Activated CD4-positive, alpha-beta T cell treated with anti-CD3 and anti-CD28 coated beads, Interleukin-2, amount 10 ng/mL, durations not matched to agents 7 days and 5 days (primary cell): Measurements from ENCODE around the gene MTMR12. TPM values are rescaled to one million over a fixed set of nuclear protein-coding genes. Genes with fewer than 3 reads are reported as not detected.
"Not testable (repeated sequence)": the region's sequence is repeated elsewhere in the genome, so short reads cannot be mapped to it uniquely, and the experiment has no call there.

Source experiments
- CTCF ChIA-PET: fragments of 350-600 bp; sonication (Branson Sonifier 250); formaldehyde crosslinking; loops from one replicate; lab custom pipeline; 2021; ENCODE audit warnings: antibody characterized with exemption; lab: Charles Lee
- POLR2A ChIA-PET: fragments of 350-600 bp; sonication (Branson Sonifier 250); formaldehyde crosslinking; loops from one replicate; lab custom pipeline; 2021; ENCODE audit warnings: antibody characterized with exemption; lab: Charles Lee
- DNase-seq: peaks from one replicate; pipeline ENCODE4 v3.0.0-alpha.2; 2020
- H3K27ac Mint-ChIP-seq: one replicate; pipeline ENCODE4 v1.8.0; 2021; ENCODE audit warnings: mild to moderate bottlenecking, moderate library complexity, mixed read lengths
- H3K27me3 Mint-ChIP-seq: one replicate; pipeline ENCODE4 v1.8.0; 2021; ENCODE audit warnings: mixed read lengths
- H3K36me3 Mint-ChIP-seq: one replicate; pipeline ENCODE4 v1.8.0; 2021; ENCODE audit warnings: low read depth, mixed read lengths
- H3K4me1 Mint-ChIP-seq: one replicate; pipeline ENCODE4 v1.8.0; 2021; ENCODE audit warnings: mixed read lengths
- H3K4me3 Mint-ChIP-seq: one replicate; pipeline ENCODE4 v1.8.0; 2021; ENCODE audit warnings: mild to moderate bottlenecking, moderate library complexity, mixed read lengths
- H3K9me3 Mint-ChIP-seq: one replicate; pipeline ENCODE4 v1.8.0; 2021; ENCODE audit warnings: mixed read lengths
- total RNA-seq, 2 experiments: library from RNA; stranded (reverse); gene quantifications; one replicate each; pipeline ENCODE4 v1.2.3, GENCODE V29; 2021

Gene MTMR12
- total RNA-seq, 2 experiments from 2014 or later: 24.3 to 29.1 TPM

DNA sequence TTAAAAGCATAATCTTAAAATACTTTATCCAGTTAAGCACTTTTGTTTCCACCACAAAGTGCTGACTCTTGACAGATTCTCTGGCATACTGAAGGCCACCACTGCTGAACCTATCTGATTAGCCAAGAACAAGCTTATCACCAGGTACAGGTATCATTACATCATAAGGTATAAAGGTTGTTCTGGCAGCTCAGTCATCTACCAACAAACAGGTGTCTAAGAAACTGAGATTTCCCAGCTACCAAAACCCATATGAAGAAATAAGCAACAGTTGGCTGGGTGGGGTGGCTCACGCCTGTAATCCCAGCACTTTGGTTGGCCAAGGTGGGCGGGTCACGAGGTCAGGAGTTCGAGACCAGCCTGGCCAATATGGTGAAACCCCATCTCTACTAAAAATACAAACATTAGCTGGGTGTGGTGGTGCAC lies 5.0 kb downstream of the MTMR12 start:
- ChIA-PET POLR2A (no interaction called here), CTCF (interaction anchor here (0.8 to 2.4 kb wide), 3 partner anchors 10 to 76 kb away, joined by 3 to 8 read pairs (median 5); no protein-coding TSS in a partner anchor)
- Mint-ChIP-seq H3K36me3 (peaks cover 42% of the 10 kb centered on the region), H3K4me1 (peaks cover 55% of the 10 kb centered on the region), H3K9me3 (no peaks in the 10 kb centered on the region), H3K27ac (no peak overlapping the region), H3K4me3 (no peak overlapping the region), H3K27me3 (no peaks in the 10 kb centered on the region)
- no peak for DNase-seq

DNA sequence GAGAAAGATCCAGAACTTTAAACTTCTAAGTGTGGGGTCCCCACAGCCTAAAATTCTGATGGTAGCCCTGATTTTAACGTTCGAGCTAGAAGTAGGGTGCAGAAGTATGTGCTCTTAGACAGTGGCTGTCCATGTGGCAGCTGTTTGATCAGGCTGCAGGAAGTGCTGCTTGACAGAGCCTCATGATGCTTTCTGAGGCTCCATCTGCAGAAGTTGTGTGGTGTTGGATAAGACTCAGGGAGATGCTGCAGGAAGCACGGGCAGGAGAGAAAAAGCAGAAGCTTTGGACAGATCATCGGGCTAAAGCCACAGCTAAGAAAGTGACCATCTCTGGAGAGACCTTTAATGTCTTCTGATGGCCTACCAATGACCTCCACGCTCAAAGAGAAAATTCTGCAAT lies 8.1 kb downstream of the MTMR12 start:
- Mint-ChIP-seq H3K27me3 (no peaks in the 10 kb centered on the region), H3K4me1 (peaks cover 37% of the 10 kb centered on the region), H3K4me3 (no peak overlapping the region), H3K27ac (peak overlapping the region; percentile 3), H3K9me3 (no peaks in the 10 kb centered on the region), H3K36me3 (peaks cover 28% of the 10 kb centered on the region)
- DNase-seq: no peak
- POLR2A ChIA-PET: no interaction called here
- CTCF ChIA-PET: interaction anchor here (2.1 kb wide), 1 partner anchor 10 kb away, joined by 8 read pairs; no protein-coding TSS in a partner anchor

DNA sequence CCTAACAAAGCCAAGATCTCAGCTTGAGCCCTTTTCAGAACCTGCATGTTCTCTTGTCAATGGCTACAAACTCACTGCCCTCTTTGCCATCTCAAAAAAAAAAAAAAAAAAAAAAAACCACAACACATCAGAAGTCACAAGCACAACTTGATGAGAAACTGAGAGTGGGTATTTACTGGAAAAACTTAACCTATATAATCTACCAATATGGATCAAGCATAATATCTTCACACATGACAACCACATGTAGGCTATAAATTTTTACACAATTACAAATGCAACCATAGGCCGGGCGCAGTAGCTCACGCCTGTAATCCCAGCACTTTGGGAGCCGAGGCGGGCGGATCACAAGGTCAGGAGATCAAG lies 9.0 kb downstream of the MTMR12 start:
- Mint-ChIP-seq H3K9me3 (no peaks in the 10 kb centered on the region), H3K4me3 (no peak overlapping the region), H3K36me3 (peaks cover 21% of the 10 kb centered on the region), H3K27ac (no peak overlapping the region), H3K27me3 (no peaks in the 10 kb centered on the region), H3K4me1 (peaks cover 35% of the 10 kb centered on the region)
- POLR2A ChIA-PET: no interaction called here
- no peak for DNase-seq
- CTCF ChIA-PET: interaction anchor here (0.6 to 0.7 kb wide), 2 partner anchors 10 to 14 kb away, joined by 3 to 4 read pairs; no protein-coding TSS in a partner anchor

DNA sequence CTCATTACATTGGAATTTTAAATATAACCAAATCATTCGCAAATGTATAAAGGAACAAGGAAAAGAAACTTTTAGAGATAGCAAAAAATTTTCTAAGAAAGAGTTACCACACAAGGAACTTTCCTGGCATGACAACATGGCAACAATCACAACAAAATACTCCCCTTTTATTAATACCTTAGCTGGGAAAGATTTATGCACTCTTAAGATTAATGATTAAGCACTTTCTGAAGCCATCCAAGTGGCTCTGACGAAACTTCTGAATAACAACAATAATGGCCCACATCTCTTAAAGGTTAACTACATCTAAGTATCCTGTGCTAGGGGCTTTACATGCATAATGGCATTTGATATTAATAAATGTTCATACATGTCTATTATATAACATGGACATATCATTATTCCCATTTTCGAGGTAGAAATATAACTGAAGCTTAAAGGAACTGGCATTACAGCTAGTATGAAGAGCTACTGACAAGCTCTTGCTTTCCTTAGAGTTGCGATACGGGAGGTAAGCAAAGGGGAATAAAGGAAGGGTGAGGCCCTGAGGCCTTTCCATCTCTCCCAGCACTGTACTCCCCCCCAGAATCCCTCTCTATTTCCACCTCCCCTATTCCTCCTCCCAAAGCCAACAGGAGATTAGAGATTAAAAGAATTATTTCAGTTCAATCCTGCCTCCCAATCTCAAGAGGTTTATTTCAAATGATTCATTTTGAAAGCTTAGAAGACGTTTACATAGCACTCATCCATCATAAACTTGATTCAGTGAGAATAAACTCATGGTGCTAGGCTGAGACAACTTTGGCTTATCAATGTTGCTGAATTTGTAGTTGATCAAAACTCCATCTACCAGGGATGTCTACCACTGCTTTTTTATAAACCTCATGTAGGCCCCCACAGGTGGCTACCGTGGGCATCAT lies 9.6 kb downstream of the MTMR12 start:
- peaks cover 18% of the 10 kb centered on the region for H3K36me3 Mint-ChIP-seq
- H3K4me3 Mint-ChIP-seq: no peak overlapping the region
- POLR2A ChIA-PET: no interaction called here
- no peaks in the 10 kb centered on the region for H3K9me3 Mint-ChIP-seq
- H3K27ac Mint-ChIP-seq: no peak overlapping the region
- DNase-seq: no peak
- peaks cover 37% of the 10 kb centered on the region for H3K4me1 Mint-ChIP-seq
- H3K27me3 Mint-ChIP-seq: no peaks in the 10 kb centered on the region
- CTCF ChIA-PET: no interaction called here

DNA sequence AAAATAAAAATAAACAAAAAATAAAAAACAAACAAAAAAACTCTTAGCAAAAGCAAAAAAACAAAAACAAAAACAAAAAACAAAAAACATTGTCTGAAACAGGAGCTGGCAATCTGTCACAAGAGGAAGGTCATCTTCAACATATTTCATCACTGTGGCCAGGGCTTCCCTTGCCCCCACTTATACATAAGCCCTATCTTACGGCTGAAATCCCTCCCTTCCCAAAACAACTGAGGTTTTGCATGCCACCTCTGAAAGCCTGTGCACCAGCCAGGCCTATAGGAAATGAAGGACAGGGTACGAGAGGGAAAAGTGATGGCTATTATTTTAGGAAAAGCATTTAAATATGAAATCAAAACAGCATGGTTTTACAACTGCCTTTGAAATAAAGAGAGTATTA lies 10.8 kb downstream of the MTMR12 start:
- Mint-ChIP-seq H3K27me3 (no peaks in the 10 kb centered on the region), H3K36me3 (peaks cover 16% of the 10 kb centered on the region), H3K9me3 (no peaks in the 10 kb centered on the region), H3K4me3 (no peak overlapping the region), H3K27ac (no peak overlapping the region), H3K4me1 (peaks cover 47% of the 10 kb centered on the region)
- DNase-seq: no peak
- ChIA-PET POLR2A (interaction anchor here (0.6 kb wide), 1 partner anchor 15 kb away, joined by 4 read pairs; no protein-coding TSS in a partner anchor), CTCF (interaction anchor here (0.6 kb wide), 1 partner anchor 173 kb away, joined by 3 read pairs; no protein-coding TSS in a partner anchor)

DNA sequence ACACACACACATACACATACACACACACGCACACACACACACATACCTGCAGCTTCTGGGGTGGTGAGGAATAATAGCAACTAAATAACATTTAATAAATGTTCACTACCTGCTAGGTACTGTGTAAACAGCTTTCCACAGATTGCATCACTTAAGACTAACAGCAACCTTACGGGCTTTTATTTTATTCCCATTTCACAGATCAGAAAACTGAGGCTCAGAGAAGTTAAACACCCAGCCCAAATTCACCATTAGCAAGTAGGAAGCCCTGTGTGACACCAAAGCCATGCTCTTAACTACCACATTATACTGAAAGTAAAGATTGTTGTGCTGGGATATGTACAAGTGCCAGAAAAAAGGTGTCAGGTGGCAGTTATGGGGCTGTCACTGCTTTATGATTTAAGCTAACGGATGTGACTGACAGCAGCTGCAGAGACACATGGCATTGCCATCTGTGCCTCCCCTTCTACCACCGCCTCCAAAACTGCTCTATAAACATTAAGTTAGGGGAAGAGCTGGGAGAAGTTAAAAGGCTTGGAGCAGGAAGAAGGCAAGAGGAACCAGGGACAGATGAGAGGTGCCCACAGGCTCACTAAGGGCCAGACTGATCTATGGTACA lies 13.6 kb downstream of the MTMR12 start:
- no peaks in the 10 kb centered on the region for H3K27me3 Mint-ChIP-seq
- no peak overlapping the region for H3K4me3 Mint-ChIP-seq
- ChIA-PET POLR2A (no interaction called here), CTCF (interaction anchor here (0.5 to 1.6 kb wide), 4 partner anchors 15 to 52 kb away, joined by 4 to 7 read pairs (median 4); no protein-coding TSS in a partner anchor)
- peaks cover 18% of the 10 kb centered on the region for H3K36me3 Mint-ChIP-seq
- no peaks in the 10 kb centered on the region for H3K9me3 Mint-ChIP-seq
- peaks cover 33% of the 10 kb centered on the region for H3K4me1 Mint-ChIP-seq
- no peak overlapping the region for H3K27ac Mint-ChIP-seq
- DNase-seq: no peak

DNA sequence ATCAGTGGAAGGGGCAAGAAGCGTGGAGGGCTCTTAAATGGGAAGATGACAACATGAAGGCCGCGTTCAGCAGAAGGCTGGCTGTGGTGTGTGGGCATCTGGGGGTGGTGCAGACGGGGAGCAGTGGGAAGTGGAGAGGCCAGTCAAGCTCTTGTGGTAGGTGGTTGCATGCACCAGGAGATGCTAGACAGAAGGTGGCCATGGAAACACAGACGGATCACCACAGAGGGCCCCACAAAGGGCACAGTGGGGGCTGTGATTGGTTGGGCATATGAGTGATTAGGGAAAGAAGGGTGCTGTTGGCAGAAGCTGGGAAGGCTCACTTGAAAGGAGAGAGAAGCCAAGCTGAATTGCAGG lies 14.7 kb downstream of the MTMR12 start:
- CTCF ChIA-PET: interaction anchor here (0.7 to 1.8 kb wide), 6 partner anchors 9 to 45 kb away, joined by 4 to 8 read pairs (median 4); no protein-coding TSS in a partner anchor
- H3K4me1 Mint-ChIP-seq: peaks cover 26% of the 10 kb centered on the region
- no peak overlapping the region for H3K4me3 Mint-ChIP-seq
- POLR2A ChIA-PET: no interaction called here
- H3K27me3 Mint-ChIP-seq: no peaks in the 10 kb centered on the region
- no peak overlapping the region for H3K27ac Mint-ChIP-seq
- no peak for DNase-seq
- H3K36me3 Mint-ChIP-seq: peaks cover 28% of the 10 kb centered on the region
- H3K9me3 Mint-ChIP-seq: peaks cover 2% of the 10 kb centered on the region

DNA sequence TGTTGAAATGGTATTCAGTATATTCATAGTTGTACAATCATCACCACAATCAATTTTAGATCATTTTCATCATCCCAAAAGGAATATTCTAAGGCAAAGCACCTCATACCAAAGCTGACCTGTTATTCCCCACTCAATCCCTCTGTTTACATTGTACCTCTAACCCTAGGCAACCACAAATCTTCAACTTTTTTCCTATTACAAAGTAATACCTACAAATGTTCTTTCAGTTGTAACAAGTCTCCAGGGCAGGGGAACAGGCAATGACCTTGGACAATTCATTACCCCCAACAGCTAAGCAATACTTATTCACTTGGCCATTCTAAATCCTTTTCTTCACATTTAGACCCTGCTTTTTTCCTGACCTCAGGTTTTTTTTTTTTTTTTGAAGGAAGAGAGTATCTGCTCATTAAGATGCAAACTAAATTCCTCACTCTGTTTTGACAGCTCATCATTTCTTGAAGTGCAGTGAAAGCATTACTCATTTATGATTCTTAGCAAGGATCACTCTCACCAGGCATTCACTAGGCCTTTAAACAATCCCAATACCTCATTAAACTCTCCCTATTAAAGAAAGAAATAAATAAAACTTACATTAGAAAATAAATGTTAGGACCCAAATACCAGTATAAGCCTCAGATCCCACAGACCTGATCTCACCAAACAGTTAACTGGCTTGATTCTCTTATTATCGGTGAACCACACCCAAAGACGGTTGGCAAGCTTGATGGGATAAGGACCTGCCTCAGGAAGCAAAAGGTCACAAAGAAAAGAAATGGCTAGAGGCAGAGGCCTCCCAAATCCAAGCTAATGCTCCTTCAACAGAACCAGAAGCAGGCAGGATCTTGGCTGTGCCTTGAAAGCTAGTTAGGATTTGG lies 15.3 kb downstream of the MTMR12 start:
- peaks cover 2% of the 10 kb centered on the region for H3K9me3 Mint-ChIP-seq
- no peak for DNase-seq
- ChIA-PET CTCF (interaction anchor here (0.6 to 1.8 kb wide), 7 partner anchors 9 to 122 kb away, joined by 3 to 8 read pairs (median 4); no protein-coding TSS in a partner anchor), POLR2A (no interaction called here)
- no peaks in the 10 kb centered on the region for H3K27me3 Mint-ChIP-seq
- peaks cover 34% of the 10 kb centered on the region for H3K36me3 Mint-ChIP-seq
- peaks cover 24% of the 10 kb centered on the region for H3K4me1 Mint-ChIP-seq
- no peak overlapping the region for H3K4me3 Mint-ChIP-seq
- no peak overlapping the region for H3K27ac Mint-ChIP-seq

DNA sequence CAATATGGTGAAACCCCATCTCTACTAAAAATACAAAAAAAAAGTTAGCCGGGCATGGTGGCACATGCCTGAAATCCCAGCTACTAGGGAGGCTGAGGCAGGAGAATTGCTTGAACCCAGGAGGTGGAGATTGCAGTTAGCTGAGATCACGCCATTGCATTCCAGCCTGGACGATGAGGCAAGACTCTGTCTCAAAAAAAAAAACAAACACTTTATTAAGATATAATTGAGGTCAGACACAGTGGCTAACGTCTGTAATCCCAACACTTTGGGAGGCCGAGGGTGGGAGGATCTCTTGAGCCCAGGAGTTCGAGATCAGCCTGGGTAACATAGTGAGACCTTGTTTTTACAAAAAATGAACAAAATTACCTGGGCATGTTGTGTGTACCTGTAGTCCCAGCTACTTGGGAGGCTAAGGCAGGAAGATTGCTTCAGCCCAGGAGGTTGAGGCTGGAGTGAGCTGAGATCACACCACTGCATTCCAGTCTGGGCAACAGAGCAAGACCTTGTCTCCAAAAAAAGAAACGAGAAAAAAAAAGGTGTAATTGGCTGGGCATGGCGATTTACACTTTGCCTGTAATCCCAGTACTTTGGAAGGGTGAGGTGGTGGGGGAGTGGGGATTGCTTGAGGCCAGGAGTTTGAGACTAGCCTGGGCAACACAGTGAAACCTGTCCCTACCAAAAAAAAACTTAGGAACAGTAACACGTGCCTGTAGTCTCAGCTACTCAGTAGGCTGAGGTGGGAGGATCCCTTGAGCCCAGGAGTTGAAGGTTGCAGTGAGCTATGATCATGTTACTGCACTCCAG lies 16.6 kb downstream of the MTMR12 start:
- H3K27me3 Mint-ChIP-seq, DNase-seq, H3K4me3 Mint-ChIP-seq, POLR2A ChIA-PET, H3K9me3 Mint-ChIP-seq: not testable (repeated sequence)
- Mint-ChIP-seq H3K4me1 (peaks cover 26% of the 10 kb centered on the region), H3K36me3 (peaks cover 42% of the 10 kb centered on the region), H3K27ac (peak overlapping the region; percentile 34)
- CTCF ChIA-PET: interaction anchor here (0.7 to 1.3 kb wide), 3 partner anchors 13 to 121 kb away, joined by 3 to 4 read pairs (median 3); no protein-coding TSS in a partner anchor

DNA sequence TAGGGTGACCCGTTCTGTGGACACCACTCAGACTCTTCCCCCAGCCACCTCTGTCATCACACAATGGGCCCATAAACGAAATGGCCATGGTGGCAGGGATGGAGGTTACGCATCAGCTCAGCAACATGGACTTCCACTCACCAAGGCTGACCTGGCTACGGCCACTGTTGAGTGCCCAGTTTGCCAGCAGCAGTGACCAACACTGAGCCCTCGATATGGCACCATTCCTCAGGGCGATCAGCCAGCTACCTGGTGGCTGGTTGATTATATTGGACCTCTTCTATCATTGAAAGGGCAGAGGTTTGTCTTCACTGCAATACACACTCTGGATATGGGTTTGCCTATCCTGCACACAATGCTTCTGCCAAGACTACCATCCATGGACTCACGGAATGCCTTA lies 21.1 kb downstream of the MTMR12 start:
- CTCF ChIA-PET: interaction anchor here (0.7 kb wide), 1 partner anchor 33 kb away, joined by 4 read pairs; no protein-coding TSS in a partner anchor
- peaks cover 48% of the 10 kb centered on the region for H3K36me3 Mint-ChIP-seq
- H3K4me3 Mint-ChIP-seq: no peak overlapping the region
- H3K27ac Mint-ChIP-seq: no peak overlapping the region
- peaks cover 6% of the 10 kb centered on the region for H3K4me1 Mint-ChIP-seq
- POLR2A ChIA-PET: no interaction called here
- peaks cover 2% of the 10 kb centered on the region for H3K9me3 Mint-ChIP-seq
- H3K27me3 Mint-ChIP-seq: no peaks in the 10 kb centered on the region
- DNase-seq: no peak

DNA sequence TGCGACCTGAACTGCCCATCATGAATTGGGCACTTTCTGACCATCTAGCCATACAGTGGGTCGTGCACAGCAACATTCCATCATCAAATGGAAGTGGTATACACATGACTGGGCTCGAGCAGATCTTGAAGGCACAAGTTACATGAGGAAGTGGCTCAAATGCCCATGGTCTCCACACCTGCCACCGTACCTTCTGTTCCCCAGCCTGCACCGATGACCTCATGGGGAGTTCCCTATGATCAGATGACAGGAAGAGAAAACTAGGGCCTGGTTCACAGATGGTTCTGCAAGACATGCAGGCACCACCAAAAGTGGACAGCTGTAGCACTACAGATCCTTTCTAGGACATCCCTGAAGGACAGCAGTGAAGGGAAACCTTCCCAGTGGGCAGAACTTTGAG lies 21.8 kb downstream of the MTMR12 start:
- Mint-ChIP-seq H3K9me3 (peaks cover 2% of the 10 kb centered on the region), H3K27ac (no peak overlapping the region), H3K27me3 (no peaks in the 10 kb centered on the region), H3K4me3 (no peak overlapping the region), H3K4me1 (peaks cover 6% of the 10 kb centered on the region), H3K36me3 (peaks cover 44% of the 10 kb centered on the region)
- DNase-seq: no peak
- ChIA-PET CTCF (interaction anchor here (0.7 kb wide), 1 partner anchor 32 kb away, joined by 4 read pairs; no protein-coding TSS in a partner anchor), POLR2A (no interaction called here)
